Tibial nerve (tissue), 3 donors: ENCODE measurements around the gene TAAR6.

ENCODE experiments used
- CTCF ChIP-seq, 5 experiments: fragments of 200-600 bp in 3 of 5; fragments of 450-650 bp in 2 of 5; sonication (generic) in 3 of 5; IDR thresholded peaks; one replicate each; pipeline ENCODE4 v1.5.1; 2016 to 2019; ENCODE audit warnings: antibody characterized with exemption in 5 of 5, mild to moderate bottlenecking in 3 of 5, moderate library complexity in 2 of 5
- POLR2A ChIP-seq, 2 donors: fragments of 450-650 bp; IDR thresholded peaks; one replicate each; pipeline ENCODE4 v1.6.1; 2017; ENCODE audit warnings: antibody characterized with exemption in 2 of 2, mild to moderate bottlenecking in 2 of 2, moderate library complexity in 2 of 2

- TF ChIP-seq CTCF (IDR thresholded peaks at IDR 0.05) (no peak), POLR2A (IDR thresholded peaks at IDR 0.05) (no peak)
These were observed 49.2 kb upstream of the TAAR6 start for GRCh38 chr6:132520953-132521352.
